H1 (cell line): ENCODE results near the gene LTBP4. TPM values are rescaled to one million over a fixed set of nuclear protein-coding genes. Genes with fewer than 3 reads are reported as not detected.

Experiments
- CTCF ChIA-PET: fragments of 300-600 bp; sonication (Branson Sonifier 250); formaldehyde crosslinking; loops from one replicate; lab custom pipeline; 2021; ENCODE audit not compliant: partially characterized antibody; lab: Charles Lee
- POLR2A ChIA-PET: fragments of 300-600 bp; sonication (Branson Sonifier 250); formaldehyde crosslinking; loops from one replicate; lab custom pipeline; 2021; ENCODE audit warnings: inconsistent platforms; ENCODE audit not compliant: partially characterized antibody; lab: Charles Lee
- DNase-seq, 2 experiments: peaks; one replicate each; pipeline versions ENCODE4 v3.0.0 to v3.0.0-alpha.2; 2010 to 2022; ENCODE audit warnings: low spot score in 2 of 2, low read depth in 1 of 2, mixed read lengths in 1 of 2
- FAIRE-seq: peaks from 2 replicates; lab custom pipeline; 2011; peaks lifted over from hg19 to GRCh38; lab: Jason Lieb, UNC
- H2AFZ ChIP-seq: 2 replicates; pipeline ENCODE4 v1.8.1; 2012; ENCODE audit warnings: low read length, inconsistent platforms
- H2AK5ac ChIP-seq: 2 replicates; pipeline ENCODE4 v1.6.1; 2013; ENCODE audit warnings: low read depth, low read length
- H2BK120ac ChIP-seq: replicated peaks from 2 replicates; pipeline ENCODE3; 2013; ENCODE audit warnings: low read depth, low read length, inconsistent platforms
- H2BK12ac ChIP-seq: 2 replicates; pipeline ENCODE4 v1.6.1; 2013; ENCODE audit warnings: low read depth, low read length
- H2BK15ac ChIP-seq: 2 replicates; pipeline ENCODE4 v1.6.1; 2013; ENCODE audit warnings: low read length
- H2BK20ac ChIP-seq: 2 replicates; pipeline ENCODE4 v1.6.1; 2013; ENCODE audit warnings: low read length
- H2BK5ac ChIP-seq: 2 replicates; pipeline ENCODE4 v1.6.1; 2013; ENCODE audit warnings: low read depth, low read length
- H3K14ac ChIP-seq: 2 replicates; pipeline ENCODE4 v1.6.1; 2013; ENCODE audit warnings: inconsistent platforms; ENCODE audit not compliant: insufficient read length
- H3K18ac ChIP-seq: 2 replicates; pipeline ENCODE4 v1.6.1; 2013; ENCODE audit warnings: low read length; ENCODE audit errors: extremely low read depth
- H3K23ac ChIP-seq: 2 replicates; pipeline ENCODE4 v1.6.1; 2013; ENCODE audit warnings: inconsistent platforms; ENCODE audit not compliant: insufficient read length
- H3K23me2 ChIP-seq: 2 replicates; pipeline ENCODE4 v1.6.1; 2013; ENCODE audit warnings: low read depth, low read length
- H3K27ac ChIP-seq: 2 replicates; pipeline ENCODE4 v1.6.1; 2011; ENCODE audit warnings: low read depth, low read length, inconsistent platforms
- H3K27me3 ChIP-seq, 4 experiments: replicated peaks in 1 of 4; 1 replicate in 1 of 4; 2 replicates in 3 of 4; pipeline versions ENCODE4 v1.6.1 to v1.8.1; 2011 to 2013; ENCODE audit warnings: low read length in 3 of 4, mild to moderate bottlenecking in 3 of 4, inconsistent platforms in 2 of 4, mixed read lengths in 2 of 4, moderate library complexity in 1 of 4; ENCODE audit not compliant: control insufficient read depth in 3 of 4, insufficient read depth in 3 of 4; ENCODE audit errors: extremely low read depth in 1 of 4
- H3K36me3 ChIP-seq, 4 experiments: 2 replicates each; pipeline versions ENCODE4 v1.6.1 to v1.8.1; 2011 to 2013; ENCODE audit warnings: mild to moderate bottlenecking in 4 of 4, low read length in 3 of 4, moderate library complexity in 2 of 4, control low read depth in 1 of 4, inconsistent platforms in 1 of 4; ENCODE audit not compliant: insufficient read depth in 4 of 4, control insufficient read depth in 2 of 4
- H3K4ac ChIP-seq: replicated peaks from 2 replicates; pipeline ENCODE3; 2013; ENCODE audit warnings: low read length, low read depth, mixed read lengths, inconsistent platforms; ENCODE audit not compliant: insufficient read length
- H3K4me1 ChIP-seq, 4 experiments: replicated peaks in 1 of 4; 1 replicate in 1 of 4; 2 replicates in 3 of 4; pipeline versions ENCODE4 v1.6.1 to v1.8.1; 2011 to 2013; ENCODE audit warnings: low read length in 3 of 4, inconsistent platforms in 2 of 4, mixed read lengths in 1 of 4; ENCODE audit not compliant: insufficient read depth in 4 of 4, control insufficient read depth in 3 of 4
- H3K4me2 ChIP-seq, 2 experiments: 2 replicates each; pipeline versions ENCODE4 v1.6.1 to v1.8.1; 2011 to 2013; ENCODE audit warnings: low read depth in 2 of 2, low read length in 2 of 2, control low read depth in 1 of 2, inconsistent platforms in 1 of 2, mild to moderate bottlenecking in 1 of 2; ENCODE audit not compliant: insufficient read depth in 1 of 2
- H3K4me3 ChIP-seq, 4 experiments: fragments of 200-600, 300-600 bp in 1 of 4; sonication (generic), shearing (Covaris generic), sonication (Bioruptor Twin) in 1 of 4; 2 replicates each; pipeline versions ENCODE4 v1.5.1 to v1.8.1; 2011 to 2016; ENCODE audit warnings: low read length in 4 of 4, low read depth in 3 of 4, control low read depth in 2 of 4, inconsistent platforms in 2 of 4, mild to moderate bottlenecking in 2 of 4, mixed read lengths in 1 of 4, moderate library complexity in 1 of 4; ENCODE audit not compliant: insufficient read depth in 2 of 4; ENCODE audit errors: extremely low read depth in 1 of 4
- H3K56ac ChIP-seq: replicated peaks from 2 replicates; pipeline ENCODE3; 2013; ENCODE audit warnings: low read depth, mild to moderate bottlenecking, mixed read lengths, low read length, inconsistent platforms; ENCODE audit not compliant: insufficient read length
- H3K79me1 ChIP-seq: 2 replicates; pipeline ENCODE4 v1.6.1; 2013; ENCODE audit warnings: low read depth, low read length, control low read depth
- H3K79me2 ChIP-seq, 2 experiments: 2 replicates each; pipeline versions ENCODE4 v1.6.1 to v1.8.1; 2012 to 2013; ENCODE audit warnings: low read length in 2 of 2, mild to moderate bottlenecking in 2 of 2, inconsistent platforms in 1 of 2; ENCODE audit not compliant: insufficient read depth in 2 of 2, control insufficient read depth in 1 of 2
- H3K9ac ChIP-seq, 4 experiments: replicated peaks in 1 of 4; 1 replicate in 1 of 4; 2 replicates in 3 of 4; pipeline versions ENCODE4 v1.6.1 to v1.8.1; 2011 to 2013; ENCODE audit warnings: low read depth in 3 of 4, low read length in 3 of 4, control low read depth in 2 of 4, mild to moderate bottlenecking in 2 of 4, moderate library complexity in 2 of 4, inconsistent platforms in 1 of 4; ENCODE audit errors: extremely low read depth in 1 of 4
- H3K9me3 ChIP-seq, 2 experiments: 2 replicates each; pipeline versions ENCODE4 v1.6.1 to v1.8.1; 2012 to 2013; ENCODE audit warnings: mild to moderate bottlenecking in 2 of 2, moderate library complexity in 2 of 2, control low read depth in 1 of 2, inconsistent platforms in 1 of 2, low read depth in 1 of 2, low read length in 1 of 2, mixed read lengths in 1 of 2; ENCODE audit not compliant: insufficient read depth in 2 of 2
- H4K20me1 ChIP-seq, 2 experiments: replicated peaks in 1 of 2; 2 replicates each; pipeline versions ENCODE3 to v1.8.1; 2011 to 2013; ENCODE audit warnings: inconsistent platforms in 2 of 2, low read length in 2 of 2, mild to moderate bottlenecking in 1 of 2; ENCODE audit not compliant: insufficient read depth in 2 of 2, control insufficient read depth in 1 of 2
- H4K5ac ChIP-seq: 2 replicates; pipeline ENCODE4 v1.6.1; 2013; ENCODE audit warnings: low read length, low read depth, mixed read lengths, inconsistent platforms; ENCODE audit not compliant: insufficient read length
- H4K8ac ChIP-seq: 2 replicates; pipeline ENCODE4 v1.8.0; 2013; ENCODE audit warnings: mild to moderate bottlenecking, moderate library complexity, low read length, inconsistent platforms; ENCODE audit not compliant: insufficient read depth; ENCODE audit errors: extremely low read depth
- H4K91ac ChIP-seq: replicated peaks from 2 replicates; pipeline ENCODE3; 2013; ENCODE audit warnings: low read length, mixed read lengths, inconsistent platforms; ENCODE audit not compliant: insufficient read length
- ATF2 ChIP-seq: IDR thresholded peaks from 2 replicates; pipeline ENCODE4 v1.6.1; 2012; ENCODE audit warnings: low read length, inconsistent platforms
- BRCA1 ChIP-seq: IDR thresholded peaks from 2 replicates; pipeline ENCODE4 v1.6.1; 2012; ENCODE audit warnings: low read depth, low read length, improper control_type of control experiment
- EZH2 ChIP-seq: fragments of 200-600 bp; sonication (generic); IDR thresholded peaks from 2 replicates; pipeline ENCODE4 v1.7.1; 2012; ENCODE audit warnings: low read depth, mild to moderate bottlenecking, moderate library complexity, low read length, inconsistent platforms; ENCODE audit not compliant: severe bottlenecking
- HDAC2 ChIP-seq, 2 experiments: fragments of 300-600 bp in 1 of 2; sonication (generic) in 1 of 2; IDR thresholded peaks; 2 replicates each; pipeline ENCODE4 v1.6.1; 2011 to 2012; ENCODE audit warnings: low read depth in 2 of 2, low read length in 2 of 2, mild to moderate bottlenecking in 2 of 2, moderate library complexity in 2 of 2, borderline replicate concordance in 1 of 2, inconsistent platforms in 1 of 2
- KDM4A ChIP-seq: IDR thresholded peaks from one replicate; pipeline ENCODE4 v1.7.1; 2012; ENCODE audit warnings: low read depth, mild to moderate bottlenecking, moderate library complexity, low read length, inconsistent platforms; ENCODE audit not compliant: severe bottlenecking
- POLR2A ChIP-seq, 2 experiments: IDR thresholded peaks; 1 replicate in 1 of 2; 2 replicates in 1 of 2; pipeline ENCODE4 v1.6.1; 2011; ENCODE audit warnings: low read depth in 2 of 2, low read length in 2 of 2, mild to moderate bottlenecking in 2 of 2; ENCODE audit errors: control extremely low read depth in 1 of 2
- RFX5 ChIP-seq: IDR thresholded peaks from 2 replicates; pipeline ENCODE4 v1.6.1; 2011; ENCODE audit warnings: low read depth, low read length, improper control_type of control experiment, borderline replicate concordance
- SAP30 ChIP-seq: fragments of 300-600 bp; sonication (generic); IDR thresholded peaks from 2 replicates; pipeline ENCODE4 v1.7.1; 2012; ENCODE audit warnings: low read length, moderate library complexity, mild to moderate bottlenecking, inconsistent platforms; ENCODE audit not compliant: insufficient read depth, insufficient replicate concordance
- SIX5 ChIP-seq: IDR thresholded peaks from 2 replicates; pipeline ENCODE4 v1.6.1; 2011; ENCODE audit warnings: mild to moderate bottlenecking, low read depth, low read length
- SRF ChIP-seq: IDR thresholded peaks from 2 replicates; pipeline ENCODE4 v1.6.1; 2011; ENCODE audit warnings: mild to moderate bottlenecking, low read depth, low read length, moderate library complexity
- TCF12 ChIP-seq: IDR thresholded peaks from 2 replicates; pipeline ENCODE4 v1.6.1; 2011; ENCODE audit warnings: low read depth, mild to moderate bottlenecking, low read length
- WGBS, 2 experiments: shearing (Covaris generic) in 1 of 2; methylation state at CpG; one replicate each; pipeline versions ENCODE4 v1.1.6 to v1.1.7; 2013 to 2015; ENCODE audit warnings: low lambda C conversion rate in 2 of 2, mixed read lengths in 2 of 2, inconsistent platforms in 1 of 2, low coverage in 1 of 2, missing lambda C conversion rate in 1 of 2; ENCODE audit not compliant: insufficient replicate concordance in 2 of 2, insufficient coverage in 1 of 2, insufficient read length in 1 of 2; ENCODE audit errors: extremely low coverage in 1 of 2, missing lambda C conversion rate in 1 of 2; 5-methylcytosine and 5-hydroxymethylcytosine counted together
- polyA plus RNA-seq, 7 experiments: library from polyadenylated mRNA; depleted of rRNA in 3 of 7; stranded (reverse) in 5 of 7; unstranded in 2 of 7; fragments of >200 nt in 5 of 7; fragments of 200-250 nt in 2 of 7; gene quantifications; 1 replicate in 5 of 7; 2 replicates in 1 of 7; 4 replicates in 1 of 7; pipeline versions ENCODE4 v1.2.1 to v1.2.3, GENCODE V29; 2011 to 2013; ENCODE audit warnings: missing spikeins in 2 of 7, mixed read lengths in 2 of 7
- total RNA-seq: library from RNA; stranded (reverse); fragmentation: NEBNext Ultra II Directional; extraction: Animal tissue kit (Norgen Biotek cat#: 25700); gene quantifications from 2 replicates; pipeline ENCODE4 v1.2.1, GENCODE V29; 2021

Gene LTBP4
- total and polyA plus RNA-seq, 2 of the 8 experiments (the other 6 are each of a cell fraction or from before 2014, with no cell fraction given): 54.5 to 77.1 TPM

GRCh38 chr19:40638327-40638726 is 37.2 kb downstream of the LTBP4 start:
- ChIA-PET POLR2A (no interaction called here), CTCF (interaction anchor here (1.5 to 2.5 kb wide), 2 partner anchors 14 to 36 kb away, joined by 5 to 6 read pairs; no protein-coding TSS in a partner anchor)
- no peak overlapping the region for H2BK120ac ChIP-seq
- H3K14ac ChIP-seq: no peak overlapping the region
- no peak for DNase-seq
- no peaks in the 10 kb centered on the region for H3K23me2 ChIP-seq
- H3K27me3 ChIP-seq: peaks cover 0 to 8% (median 6%) of the 10 kb centered on the region in 4 experiments; a peak in 4 of 7 replicates
- no peaks in the 10 kb centered on the region for H4K20me1 ChIP-seq
- no peak for FAIRE-seq
- no peak overlapping the region for H3K23ac ChIP-seq
- peaks cover 0 to 6% (median 3%) of the 10 kb centered on the region in 4 experiments; a peak in 4 of 7 replicates for H3K4me1 ChIP-seq
- H3K9ac ChIP-seq: no peak overlapping the region
- H3K18ac ChIP-seq: no peak overlapping the region
- no peak overlapping the region for H2BK20ac ChIP-seq
- no peak overlapping the region for H3K4me2 ChIP-seq
- H3K36me3 ChIP-seq: no peaks in the 10 kb centered on the region
- no peaks in the 10 kb centered on the region for H3K9me3 ChIP-seq
- no peak overlapping the region for H2AK5ac ChIP-seq
- H3K27ac ChIP-seq: no peak overlapping the region
- no peaks in the 10 kb centered on the region for H3K79me1 ChIP-seq
- H2BK5ac ChIP-seq: no peak overlapping the region
- no peak overlapping the region for H2BK12ac ChIP-seq
- H3K4me3 ChIP-seq: no peak overlapping the region
- H2BK15ac ChIP-seq: no peak overlapping the region
- H3K4ac ChIP-seq: no peak overlapping the region
- H4K5ac ChIP-seq: no peak overlapping the region
- no peak overlapping the region for H3K56ac ChIP-seq
- WGBS, 2 experiments: no CpG with 5 or more reads among the region's 1 CpG
- no peak overlapping the region for H4K8ac ChIP-seq
- H3K79me2 ChIP-seq: no peaks in the 10 kb centered on the region
- H2AFZ ChIP-seq: no peak overlapping the region
- no peak overlapping the region for H4K91ac ChIP-seq
- TF ChIP-seq HDAC2 (IDR thresholded peaks at IDR 0.05; ENCODE audit: borderline replicate concordance in 1 of 2, low read depth in 2 of 2, low read length in 2 of 2) (no peak), SAP30 (no peak), RFX5 (no peak), EZH2 (no peak), SRF (no peak), TCF12 (no peak), ATF2 (no peak), SIX5 (no peak), BRCA1 (no peak), POLR2A (IDR thresholded peaks at IDR 0.05; ENCODE audit: control extremely low read depth in 1 of 2, low read depth in 2 of 2, low read length in 2 of 2) (no peak), KDM4A (no peak)
